GM23338 (cell line): Measurements from ENCODE around the gene GNPTAB.

Source experiments
- EZH2 ChIP-seq: fragments of 200-600 bp; sonication (generic); IDR thresholded peaks from one replicate; pipeline ENCODE4 v1.8.0; 2017; ENCODE audit warnings: antibody characterized with exemption, mild to moderate bottlenecking, low read depth; ENCODE audit not compliant: unreplicated experiment
- EZH2phosphoT487 ChIP-seq: fragments of 200-600 bp; sonication (generic); IDR thresholded peaks from one replicate; pipeline ENCODE4 v1.8.1; 2018; ENCODE audit warnings: antibody characterized with exemption; ENCODE audit not compliant: unreplicated experiment
- JUNB ChIP-seq: IDR thresholded peaks from one replicate; pipeline ENCODE4 v1.6.1; 2016; ENCODE audit warnings: antibody characterized with exemption; ENCODE audit not compliant: unreplicated experiment
- POLR2AphosphoS5 ChIP-seq: IDR thresholded peaks from 2 replicates; pipeline ENCODE4 v1.6.1; 2016; ENCODE audit warnings: antibody characterized with exemption, low read depth
- TF ChIP-seq, protein P1 (sequence below), 2 experiments: fragments of 200-600 bp in 1 of 2; sonication (generic) in 1 of 2; conservative IDR thresholded peaks; 2 replicates each; pipeline versions ENCODE4 v1.5.1 to v1.6.1; 2016 to 2017; ENCODE audit warnings: antibody characterized with exemption in 2 of 2, low read depth in 2 of 2, mild to moderate bottlenecking in 2 of 2, moderate library complexity in 1 of 2

DNA sequence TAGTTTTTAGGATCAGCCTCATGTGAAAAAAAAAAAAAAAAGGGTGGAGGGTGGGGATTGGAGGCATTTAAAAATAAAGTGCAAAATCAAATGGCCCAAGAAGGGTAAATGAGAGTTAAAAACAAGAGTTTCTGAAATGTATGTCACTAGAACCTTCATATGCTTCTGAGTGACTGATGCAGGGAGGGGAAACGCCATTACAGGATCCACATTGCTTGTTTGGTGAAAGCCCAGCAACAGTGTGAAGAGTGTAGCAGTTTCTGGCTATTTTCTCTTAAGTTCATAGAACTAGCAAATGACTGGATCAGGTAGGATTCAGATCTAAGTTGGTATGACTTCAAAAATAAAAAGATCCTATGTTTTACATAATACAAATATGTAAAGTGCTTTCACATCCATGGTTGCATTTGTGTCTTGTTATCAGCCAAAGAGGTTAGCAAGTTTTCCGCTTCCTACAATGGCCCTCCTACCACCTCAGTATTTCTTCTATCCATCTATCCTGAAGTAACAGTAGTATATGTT, 130.4 kb downstream of the GNPTAB start:
- TF ChIP-seq, protein P1, sequence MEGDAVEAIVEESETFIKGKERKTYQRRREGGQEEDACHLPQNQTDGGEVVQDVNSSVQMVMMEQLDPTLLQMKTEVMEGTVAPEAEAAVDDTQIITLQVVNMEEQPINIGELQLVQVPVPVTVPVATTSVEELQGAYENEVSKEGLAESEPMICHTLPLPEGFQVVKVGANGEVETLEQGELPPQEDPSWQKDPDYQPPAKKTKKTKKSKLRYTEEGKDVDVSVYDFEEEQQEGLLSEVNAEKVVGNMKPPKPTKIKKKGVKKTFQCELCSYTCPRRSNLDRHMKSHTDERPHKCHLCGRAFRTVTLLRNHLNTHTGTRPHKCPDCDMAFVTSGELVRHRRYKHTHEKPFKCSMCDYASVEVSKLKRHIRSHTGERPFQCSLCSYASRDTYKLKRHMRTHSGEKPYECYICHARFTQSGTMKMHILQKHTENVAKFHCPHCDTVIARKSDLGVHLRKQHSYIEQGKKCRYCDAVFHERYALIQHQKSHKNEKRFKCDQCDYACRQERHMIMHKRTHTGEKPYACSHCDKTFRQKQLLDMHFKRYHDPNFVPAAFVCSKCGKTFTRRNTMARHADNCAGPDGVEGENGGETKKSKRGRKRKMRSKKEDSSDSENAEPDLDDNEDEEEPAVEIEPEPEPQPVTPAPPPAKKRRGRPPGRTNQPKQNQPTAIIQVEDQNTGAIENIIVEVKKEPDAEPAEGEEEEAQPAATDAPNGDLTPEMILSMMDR (conservative IDR thresholded peaks at IDR 0.05; ENCODE audit: low read depth in 2 of 2), result no peak
- TF ChIP-seq EZH2 (no peak), POLR2AphosphoS5 (no peak), JUNB (no peak), EZH2phosphoT487 (no peak)
